Adipocyte (in vitro differentiated cells): Measurements from ENCODE around the gene TMEM187.
"Not testable (repeated sequence)": the region's sequence is repeated elsewhere in the genome, so short reads cannot be mapped to it uniquely, and the experiment has no call there.

ENCODE experiments used
- DNase-seq: peaks from one replicate; pipeline ENCODE4 v3.0.0-alpha.2; 2015; ENCODE audit warnings: low read depth
- H3K27me3 ChIP-seq: replicated peaks from 2 replicates; pipeline ENCODE4 v1.7.0; 2013; ENCODE audit warnings: mild to moderate bottlenecking, low read length, moderate library complexity; ENCODE audit not compliant: control insufficient read depth, insufficient read depth
- H3K36me3 ChIP-seq: 2 replicates; pipeline ENCODE4 v1.7.0; 2013; ENCODE audit warnings: low read length, mild to moderate bottlenecking, moderate library complexity; ENCODE audit not compliant: control insufficient read depth, insufficient read depth, severe bottlenecking
- H3K4me1 ChIP-seq: 2 replicates; pipeline ENCODE4 v1.7.0; 2013; ENCODE audit warnings: mild to moderate bottlenecking, low read length, moderate library complexity; ENCODE audit not compliant: control insufficient read depth, insufficient read depth
- H3K4me3 ChIP-seq: 2 replicates; pipeline ENCODE4 v1.7.0; 2013; ENCODE audit warnings: mild to moderate bottlenecking, low read length, moderate library complexity
- H3K9ac ChIP-seq: 2 replicates; pipeline ENCODE4 v1.7.0; 2013; ENCODE audit warnings: mild to moderate bottlenecking, low read length, moderate library complexity
- H3K9me3 ChIP-seq: 2 replicates; pipeline ENCODE4 v1.7.0; 2013; ENCODE audit warnings: mild to moderate bottlenecking, low read length, moderate library complexity; ENCODE audit not compliant: control insufficient read depth

Gene TMEM187

DNA sequence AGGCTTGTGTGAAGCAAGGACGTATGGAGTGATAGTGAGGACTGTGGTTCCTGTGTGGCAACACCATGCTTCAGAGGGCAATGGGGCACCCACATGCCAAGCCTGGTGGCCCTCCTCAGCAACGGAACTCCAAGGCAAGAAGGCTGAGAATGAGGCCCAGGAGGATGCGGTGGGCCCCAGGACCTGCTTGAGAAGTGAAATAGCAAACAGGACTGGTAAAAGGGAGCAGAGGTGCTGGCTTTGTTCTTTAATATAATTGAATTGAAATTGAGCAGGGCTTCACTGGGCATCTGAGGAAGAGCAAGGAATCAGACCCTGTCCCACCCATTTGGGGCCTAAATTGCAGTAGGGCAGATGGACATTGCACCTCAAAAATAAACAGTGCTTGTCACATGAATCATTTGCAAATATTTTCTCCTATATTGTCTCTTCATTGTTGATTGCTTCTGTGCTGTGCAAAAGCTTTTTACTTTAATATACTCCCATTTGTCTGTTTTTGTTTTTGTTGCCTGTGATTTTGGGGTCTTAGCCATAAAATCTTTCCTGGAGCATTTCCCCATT lies 2.3 kb downstream of the TMEM187 start:
- H3K9ac ChIP-seq = no peak overlapping the region
- H3K4me1 ChIP-seq = peaks cover 19% of the 10 kb centered on the region
- no peaks in the 10 kb centered on the region for H3K27me3 ChIP-seq
- no peaks in the 10 kb centered on the region for H3K36me3 ChIP-seq
- no peaks in the 10 kb centered on the region for H3K9me3 ChIP-seq
- DNase-seq = no peak
- no peak overlapping the region for H3K4me3 ChIP-seq

DNA sequence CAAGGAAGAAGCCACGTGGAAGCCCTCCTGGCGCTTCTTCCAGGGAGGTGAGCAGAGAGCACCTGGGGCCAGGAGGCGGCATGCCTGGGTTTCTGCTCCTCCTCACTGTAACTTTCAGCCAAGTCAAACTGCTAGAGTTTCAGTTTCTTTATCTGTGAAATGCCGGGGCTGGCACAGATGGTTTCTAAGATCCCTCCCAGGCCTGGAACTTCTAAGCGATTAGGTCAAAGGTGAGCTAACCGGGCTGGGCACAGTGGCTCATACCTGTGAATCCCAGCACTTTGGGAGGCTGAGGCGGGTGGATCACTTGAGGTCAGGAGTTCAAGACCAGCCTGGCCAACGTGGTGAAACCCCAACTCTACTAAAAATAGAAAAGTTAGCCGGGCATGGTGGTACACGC lies 7.8 kb downstream of the TMEM187 start:
- not testable (repeated sequence) for H3K36me3 ChIP-seq, DNase-seq, H3K4me3 ChIP-seq, H3K9me3 ChIP-seq, H3K4me1 ChIP-seq, H3K27me3 ChIP-seq, H3K9ac ChIP-seq

DNA sequence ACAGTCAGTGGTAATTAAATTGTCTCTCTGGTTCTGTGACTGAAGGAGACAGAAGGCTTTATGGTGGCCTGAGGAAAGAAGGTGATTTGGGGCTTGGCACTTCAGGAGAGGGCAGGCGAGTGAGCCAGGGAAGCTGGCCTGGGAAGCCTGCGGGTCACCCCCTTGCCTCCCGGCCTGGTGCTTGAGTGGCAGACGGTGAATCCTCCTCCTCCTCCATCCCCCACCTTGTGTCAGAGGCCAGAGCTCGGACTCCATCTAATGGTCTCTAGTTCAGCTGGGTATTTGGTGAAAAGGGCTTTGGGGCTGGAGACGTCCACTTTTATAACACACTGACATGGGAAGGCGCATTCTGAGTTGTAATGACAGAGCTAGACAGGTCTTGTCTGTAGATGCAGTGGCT lies 8.7 kb downstream of the TMEM187 start:
- no peaks in the 10 kb centered on the region for H3K27me3 ChIP-seq
- no peaks in the 10 kb centered on the region for H3K36me3 ChIP-seq
- peaks cover 3% of the 10 kb centered on the region for H3K4me1 ChIP-seq
- no peak overlapping the region for H3K9ac ChIP-seq
- no peak for DNase-seq
- no peaks in the 10 kb centered on the region for H3K9me3 ChIP-seq
- H3K4me3 ChIP-seq = no peak overlapping the region

DNA sequence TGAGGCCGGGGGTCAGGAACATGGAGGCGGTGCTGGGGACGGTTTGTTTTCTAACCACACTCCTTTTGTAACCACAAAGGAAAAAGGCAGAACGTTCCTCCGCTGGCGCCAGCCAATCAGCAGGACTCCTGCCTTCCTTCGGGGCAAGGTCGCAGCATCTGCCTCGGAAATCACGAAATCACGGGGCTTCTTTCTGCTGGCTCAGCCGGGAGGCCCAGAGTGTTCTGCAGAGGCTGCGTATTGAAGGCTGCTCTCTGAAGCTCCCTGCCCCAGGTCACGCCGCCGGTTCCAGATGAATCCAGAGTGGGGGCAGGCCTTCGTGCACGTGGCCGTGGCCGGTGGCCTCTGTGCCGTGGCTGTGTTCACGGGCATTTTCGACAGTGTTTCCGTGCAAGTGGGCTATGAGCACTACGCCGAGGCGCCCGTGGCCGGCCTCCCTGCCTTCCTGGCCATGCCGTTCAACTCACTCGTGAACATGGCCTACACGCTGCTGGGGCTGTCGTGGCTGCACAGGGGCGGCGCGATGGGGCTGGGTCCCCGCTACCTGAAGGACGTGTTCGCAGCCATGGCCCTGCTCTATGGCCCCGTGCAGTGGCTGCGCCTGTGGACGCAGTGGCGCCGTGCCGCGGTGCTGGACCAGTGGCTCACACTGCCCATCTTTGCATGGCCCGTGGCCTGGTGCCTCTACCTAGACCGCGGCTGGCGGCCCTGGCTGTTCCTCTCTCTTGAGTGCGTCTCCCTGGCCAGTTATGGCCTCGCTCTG lies 9.4 kb downstream of the TMEM187 start:
- Histone ChIP-seq H3K4me3 (no peak overlapping the region), H3K36me3 (no peaks in the 10 kb centered on the region), H3K4me1 (peaks cover 3% of the 10 kb centered on the region), H3K9me3 (no peaks in the 10 kb centered on the region), H3K9ac (no peak overlapping the region), H3K27me3 (no peaks in the 10 kb centered on the region)
- no peak for DNase-seq

DNA sequence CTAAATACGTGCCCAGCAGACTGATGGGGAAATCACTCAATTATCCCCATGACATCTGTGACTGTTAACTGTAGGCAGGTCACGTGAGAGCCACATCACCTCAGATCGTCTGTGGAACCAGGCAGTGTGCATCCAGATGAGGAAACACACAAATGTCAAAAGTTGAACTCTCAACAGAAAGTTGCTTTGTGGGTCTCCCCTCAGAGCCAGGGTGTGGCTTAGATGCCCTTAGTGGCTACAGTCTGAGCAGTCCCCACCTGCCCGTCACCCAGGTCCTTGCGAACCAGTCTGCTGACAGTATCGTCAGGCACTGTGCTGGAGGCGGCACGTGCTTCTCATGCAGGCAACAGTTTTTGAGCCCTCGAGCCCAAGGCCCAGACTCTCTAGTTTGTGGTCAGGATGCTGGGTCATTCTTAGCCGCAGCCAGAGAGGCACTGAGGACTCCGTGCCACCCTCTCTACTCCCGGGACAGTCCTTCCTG lies 10.8 kb downstream of the TMEM187 start:
- Histone ChIP-seq H3K36me3 (no peaks in the 10 kb centered on the region), H3K4me3 (no peak overlapping the region), H3K9me3 (no peaks in the 10 kb centered on the region), H3K9ac (no peak overlapping the region), H3K4me1 (peaks cover 3% of the 10 kb centered on the region), H3K27me3 (peaks cover 3% of the 10 kb centered on the region)
- DNase-seq = no peak

DNA sequence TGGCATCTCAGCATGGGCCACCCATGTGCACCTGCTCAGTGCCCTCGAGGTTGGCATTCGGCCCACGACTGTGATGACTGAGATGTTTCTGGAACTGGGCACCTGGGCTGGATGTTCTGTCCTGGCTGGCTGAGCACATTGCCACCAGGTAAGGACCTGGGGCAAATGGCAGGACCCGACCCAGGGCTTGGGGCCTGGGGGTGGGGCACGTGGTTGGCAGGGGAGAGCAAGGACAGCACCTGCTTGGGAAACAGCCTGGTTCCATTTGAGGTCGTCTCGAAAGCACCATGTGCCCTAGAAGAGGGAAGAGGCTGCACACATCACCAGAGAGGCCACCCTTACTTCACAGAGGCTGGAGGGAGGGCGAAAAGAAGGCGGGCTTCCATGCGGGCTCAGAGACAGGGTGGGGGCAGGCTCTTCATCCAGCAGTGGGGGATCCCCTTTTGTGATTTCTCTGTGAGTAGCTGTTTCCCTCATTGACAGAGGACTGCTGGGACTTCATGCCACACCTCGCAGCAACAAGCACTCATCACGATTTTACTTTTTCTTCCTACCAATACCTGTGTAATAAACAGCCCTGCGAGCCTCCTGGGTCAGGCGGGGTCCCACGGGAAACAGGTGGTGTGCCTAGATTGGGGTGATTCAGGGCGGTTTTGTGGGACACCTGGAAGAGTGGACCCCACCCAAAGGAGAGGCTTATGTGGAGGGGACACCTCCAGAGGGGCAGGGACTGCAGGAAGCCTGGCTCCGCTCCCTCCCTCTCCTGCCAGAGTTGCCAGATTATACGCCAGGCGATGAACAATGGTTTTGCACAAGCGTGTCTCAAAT lies 12.0 kb downstream of the TMEM187 start:
- Histone ChIP-seq H3K4me3 (no peak overlapping the region), H3K36me3 (no peaks in the 10 kb centered on the region), H3K9ac (no peak overlapping the region), H3K4me1 (peaks cover 3% of the 10 kb centered on the region), H3K27me3 (peaks cover 3% of the 10 kb centered on the region), H3K9me3 (no peaks in the 10 kb centered on the region)
- no peak for DNase-seq

DNA sequence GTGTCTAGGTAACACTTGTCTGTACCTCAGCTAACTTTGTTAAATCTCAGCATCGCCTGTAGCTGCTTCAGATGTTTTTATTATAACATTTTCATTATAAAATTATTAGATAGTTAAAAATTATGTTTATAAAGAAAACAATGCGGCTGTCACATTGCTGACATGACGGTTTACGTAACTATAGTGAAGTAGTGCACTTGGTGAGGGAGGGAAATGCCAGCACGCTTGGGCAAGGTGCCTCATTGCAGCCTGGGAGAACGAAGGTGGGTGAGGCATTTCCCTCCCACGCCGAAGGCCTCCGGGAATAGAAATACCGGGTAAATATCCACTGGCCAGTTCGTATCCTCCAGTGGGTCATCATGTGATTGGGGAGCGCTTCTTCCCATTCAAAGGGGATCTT lies 15.9 kb downstream of the TMEM187 start:
- H3K27me3 ChIP-seq = peaks cover 9% of the 10 kb centered on the region
- H3K36me3 ChIP-seq = no peaks in the 10 kb centered on the region
- H3K9me3 ChIP-seq = no peaks in the 10 kb centered on the region

DNA sequence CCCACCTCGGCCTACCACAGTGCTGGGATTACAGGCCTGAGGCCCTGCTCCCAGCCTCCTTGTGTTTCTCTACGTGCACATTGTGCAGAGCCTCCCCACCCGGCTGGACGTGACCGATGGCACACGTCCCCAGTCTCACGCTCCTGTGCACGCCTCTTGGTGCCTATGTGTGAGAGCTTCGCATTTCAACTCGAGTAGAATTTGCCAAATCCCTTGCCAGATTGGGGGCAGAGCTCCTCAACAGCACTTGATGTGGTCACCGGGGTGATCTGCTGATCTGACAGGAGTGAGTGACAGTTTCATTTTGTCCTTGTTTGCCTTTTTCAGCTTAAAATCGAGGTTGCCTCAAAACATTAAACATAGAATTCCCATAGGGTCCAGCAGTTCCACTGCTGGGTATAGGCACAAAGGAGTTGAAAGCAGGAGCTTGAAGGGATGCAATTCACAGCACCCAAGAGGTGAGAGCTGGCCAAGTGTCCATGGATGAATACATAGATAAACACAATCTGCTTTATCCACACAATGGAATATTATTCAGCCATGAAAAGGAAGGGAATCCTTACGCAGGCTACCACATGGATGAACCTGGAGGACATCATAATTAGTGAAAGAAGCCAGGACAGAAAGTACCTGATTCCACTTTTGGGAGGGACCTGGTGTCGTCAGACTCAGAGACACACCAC lies 17.6 kb downstream of the TMEM187 start:
- Histone ChIP-seq H3K27me3 (peaks cover 9% of the 10 kb centered on the region), H3K9me3 (no peaks in the 10 kb centered on the region), H3K9ac (no peak overlapping the region), H3K4me3 (no peak overlapping the region), H3K36me3 (no peaks in the 10 kb centered on the region), H3K4me1 (peaks cover 3% of the 10 kb centered on the region)
- no peak for DNase-seq

More for the DNA sequence above, 15.9 kb downstream of the TMEM187 start:
- peaks cover 3% of the 10 kb centered on the region for H3K4me1 ChIP-seq
- no peak overlapping the region for H3K9ac ChIP-seq
- DNase-seq = no peak
- no peak overlapping the region for H3K4me3 ChIP-seq

DNA sequence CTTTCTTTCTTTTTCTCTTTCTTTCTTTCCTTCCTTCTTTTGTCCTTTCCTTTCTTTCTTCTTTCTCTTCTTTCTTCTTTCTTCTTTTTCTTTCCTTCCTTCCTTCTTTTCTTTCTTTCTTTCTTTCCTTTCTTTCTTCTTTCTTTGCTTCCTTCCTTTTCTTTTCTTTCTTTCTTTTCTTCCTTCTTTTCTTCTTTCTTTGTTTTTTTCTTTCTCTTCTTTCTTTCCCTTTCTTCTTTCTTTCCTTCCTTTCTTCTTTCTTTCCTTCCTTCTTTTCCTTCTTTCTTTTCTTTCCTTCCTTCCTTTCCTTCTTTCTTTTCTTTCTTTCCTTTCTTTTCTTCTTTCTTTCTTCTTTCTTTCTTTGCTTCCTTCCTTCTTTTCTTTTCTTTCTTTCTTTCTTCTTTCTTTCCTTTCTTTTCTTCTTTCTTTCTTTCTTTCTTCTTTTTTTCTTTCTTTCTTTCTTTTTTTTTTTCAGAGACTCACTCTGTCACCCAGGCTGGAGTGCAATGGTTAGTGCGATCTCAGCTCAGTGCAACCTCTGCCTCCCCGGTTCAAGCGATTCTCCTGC lies 18.5 kb downstream of the TMEM187 start:
- H3K27me3 ChIP-seq = peaks cover 9% of the 10 kb centered on the region
- DNase-seq = no peak
- H3K36me3 ChIP-seq = no peaks in the 10 kb centered on the region
- no peak overlapping the region for H3K4me3 ChIP-seq
- no peaks in the 10 kb centered on the region for H3K9me3 ChIP-seq
- H3K9ac ChIP-seq = no peak overlapping the region
- no peaks in the 10 kb centered on the region for H3K4me1 ChIP-seq

DNA sequence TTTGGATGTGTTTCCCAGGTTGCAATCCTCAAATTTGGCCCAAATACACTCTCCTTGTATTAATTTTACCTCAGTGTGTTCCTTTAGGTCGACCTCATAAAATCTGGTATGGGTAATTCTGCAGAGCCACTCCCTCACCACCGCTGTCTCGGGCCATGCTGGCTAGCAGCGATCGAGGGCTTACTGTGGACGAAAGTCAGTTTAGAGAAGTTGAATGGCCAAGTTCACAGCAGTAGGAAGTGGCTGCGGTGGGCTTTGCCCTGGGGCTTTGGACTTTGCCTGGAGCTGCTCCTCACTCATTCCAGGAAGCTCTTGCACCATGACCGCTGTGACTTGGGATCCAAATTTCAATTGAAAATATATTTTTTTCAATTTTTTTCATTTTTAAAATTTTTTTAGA lies 19.6 kb downstream of the TMEM187 start:
- H3K36me3 ChIP-seq = no peaks in the 10 kb centered on the region
- H3K4me3 ChIP-seq = no peak overlapping the region
- H3K27me3 ChIP-seq = peaks cover 7% of the 10 kb centered on the region
- H3K9me3 ChIP-seq = no peaks in the 10 kb centered on the region
- no peak for DNase-seq
- H3K4me1 ChIP-seq = no peaks in the 10 kb centered on the region
- H3K9ac ChIP-seq = no peak overlapping the region

DNA sequence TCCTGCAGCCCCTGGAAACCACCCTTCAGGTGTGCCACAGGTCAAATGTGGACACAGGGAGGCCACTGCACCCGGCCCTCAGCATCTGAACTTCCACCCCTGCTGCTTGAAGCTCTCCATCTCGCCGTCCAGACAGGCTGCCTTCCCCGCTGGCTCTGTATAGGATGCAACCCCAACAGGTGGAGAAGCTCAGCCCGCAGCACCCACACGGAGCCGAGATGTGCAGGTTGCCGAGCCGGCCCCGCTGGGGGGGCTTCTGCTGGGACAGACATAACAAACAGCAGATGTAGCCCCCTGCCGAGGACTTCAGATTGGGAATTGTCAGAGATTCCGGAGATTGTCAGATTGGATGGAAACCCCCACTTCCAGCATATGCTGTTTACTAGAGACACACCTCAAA lies 20.5 kb downstream of the TMEM187 start:
- Histone ChIP-seq H3K4me3 (no peak overlapping the region), H3K4me1 (no peaks in the 10 kb centered on the region), H3K9me3 (no peaks in the 10 kb centered on the region), H3K36me3 (no peaks in the 10 kb centered on the region), H3K9ac (no peak overlapping the region), H3K27me3 (peaks cover 6% of the 10 kb centered on the region)
- DNase-seq = no peak
